ENCODE data around the gene NUP214.
A peak's percentile ranks its signal among the peaks of the same experiment; 100 is the strongest.
"Not testable (repeated sequence)": the region's sequence is repeated elsewhere in the genome, so short reads cannot be mapped to it uniquely, and the experiment has no call there.

The NUP214 gene

GRCh38 chr9:131264231-131264630, 138.8 kb downstream of the NUP214 start:
- no peak for DNase-seq

- peak; percentile 65 for DNase-seq
Measured at GRCh38 chr9:131266266-131267229, 141.2 kb downstream of the NUP214 start.

GRCh38 chr9:131270171-131271015, 145.0 kb downstream of the NUP214 start:
- no peak for DNase-seq

- DNase-seq = not testable (repeated sequence)
Measured at GRCh38 chr9:131271016-131271273, 145.6 kb downstream of the NUP214 start.

DNA sequence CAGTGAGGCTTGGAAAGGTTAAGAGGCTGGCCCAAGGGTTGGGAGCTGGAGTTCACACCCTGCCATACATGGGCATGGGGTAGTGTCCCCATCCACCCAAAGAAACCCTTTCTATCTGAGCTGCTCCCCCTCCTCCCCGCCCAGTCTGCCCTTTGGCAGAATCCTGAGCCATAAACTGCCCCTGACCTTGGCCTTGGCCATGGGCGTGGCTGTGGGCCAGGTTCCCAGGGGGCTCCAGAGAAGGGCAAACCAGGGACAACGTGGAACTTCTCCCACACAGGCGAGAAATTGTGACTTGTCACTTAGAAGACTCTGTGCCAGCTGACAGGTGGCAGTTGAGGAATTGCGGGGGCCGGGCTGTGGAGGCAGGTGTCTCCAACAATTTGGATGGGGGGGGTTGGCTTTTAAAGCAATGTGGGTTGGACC, 146.1 kb downstream of the NUP214 start:
- DNase-seq = no peak

GRCh38 chr9:131272212-131272611, 146.8 kb downstream of the NUP214 start:
- DNase-seq = no peak

DNA sequence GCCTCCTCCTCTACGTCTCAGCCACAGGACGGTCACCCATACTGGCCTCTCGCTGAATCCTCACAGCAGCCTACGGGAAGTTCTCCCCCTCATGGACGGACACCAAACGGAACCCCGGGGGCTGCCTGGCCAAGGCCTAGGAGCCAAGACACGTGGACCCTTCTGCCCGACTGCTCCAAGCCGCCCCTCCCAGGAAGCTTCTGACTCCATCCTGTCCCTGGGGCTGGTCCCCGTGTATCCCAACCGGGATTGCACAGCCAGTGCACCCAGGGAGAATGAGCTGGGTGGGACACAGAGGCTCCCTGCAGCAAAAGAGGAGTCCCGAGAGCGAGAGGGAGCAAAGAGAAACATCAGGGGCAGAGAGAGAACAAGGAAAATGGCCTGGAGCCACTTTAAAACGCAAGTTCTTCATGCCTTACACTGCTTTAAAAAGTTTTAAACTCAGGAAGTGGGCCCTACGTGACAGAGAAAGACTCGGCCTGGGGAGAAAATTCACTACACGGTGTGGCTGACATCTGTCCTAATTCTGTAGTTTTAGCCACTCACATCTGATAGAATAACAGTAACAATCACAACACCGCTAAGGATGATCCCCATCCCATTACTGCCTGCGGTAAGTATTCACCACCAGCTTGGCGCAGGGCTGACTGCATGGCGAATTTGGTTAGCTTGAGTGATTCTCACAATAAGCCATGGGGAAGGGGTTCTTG, 147.9 kb downstream of the NUP214 start:
- DNase-seq = no peak

GRCh38 chr9:131273856-131274673, 148.7 kb downstream of the NUP214 start:
- no peak for DNase-seq

- DNase-seq = no peak
Measured at GRCh38 chr9:131274674-131275331, 149.4 kb downstream of the NUP214 start.

DNA sequence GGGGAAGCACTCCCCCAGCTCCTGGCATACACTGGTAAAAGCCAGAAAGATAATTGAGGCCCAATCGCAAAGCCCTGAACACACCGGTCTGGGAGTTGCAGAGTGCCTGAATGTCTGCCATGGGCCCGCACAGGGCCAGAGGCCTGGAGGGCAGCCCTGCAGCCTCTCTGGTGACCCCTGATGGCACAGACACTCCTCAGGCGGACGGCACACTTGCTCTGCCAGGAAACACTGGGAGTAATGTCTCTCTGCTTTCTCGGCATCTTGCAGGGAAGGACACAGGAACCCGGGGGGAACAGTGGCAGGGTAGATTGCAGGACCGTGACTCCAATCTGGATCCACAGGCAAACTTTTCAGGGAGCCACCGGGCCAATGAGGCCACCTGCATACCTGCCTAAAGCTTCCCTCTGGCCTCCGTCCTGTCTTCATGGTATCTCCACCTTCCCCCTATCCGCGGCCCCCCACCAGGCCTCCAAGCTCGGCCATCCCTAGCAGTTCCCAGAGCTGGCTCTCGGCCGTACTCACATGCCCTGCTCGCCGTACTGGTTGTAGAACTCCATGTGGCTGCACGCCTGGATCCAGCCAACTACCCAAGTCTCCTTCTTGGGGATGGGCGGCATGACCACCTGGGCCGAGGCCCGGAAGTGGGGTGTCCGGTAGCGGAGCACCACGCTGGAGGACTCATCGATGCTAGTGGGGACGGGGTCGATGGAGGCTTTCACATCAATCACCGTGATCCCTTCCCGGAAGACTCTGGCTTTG, 150.1 kb downstream of the NUP214 start:
- no peak for DNase-seq

DNA sequence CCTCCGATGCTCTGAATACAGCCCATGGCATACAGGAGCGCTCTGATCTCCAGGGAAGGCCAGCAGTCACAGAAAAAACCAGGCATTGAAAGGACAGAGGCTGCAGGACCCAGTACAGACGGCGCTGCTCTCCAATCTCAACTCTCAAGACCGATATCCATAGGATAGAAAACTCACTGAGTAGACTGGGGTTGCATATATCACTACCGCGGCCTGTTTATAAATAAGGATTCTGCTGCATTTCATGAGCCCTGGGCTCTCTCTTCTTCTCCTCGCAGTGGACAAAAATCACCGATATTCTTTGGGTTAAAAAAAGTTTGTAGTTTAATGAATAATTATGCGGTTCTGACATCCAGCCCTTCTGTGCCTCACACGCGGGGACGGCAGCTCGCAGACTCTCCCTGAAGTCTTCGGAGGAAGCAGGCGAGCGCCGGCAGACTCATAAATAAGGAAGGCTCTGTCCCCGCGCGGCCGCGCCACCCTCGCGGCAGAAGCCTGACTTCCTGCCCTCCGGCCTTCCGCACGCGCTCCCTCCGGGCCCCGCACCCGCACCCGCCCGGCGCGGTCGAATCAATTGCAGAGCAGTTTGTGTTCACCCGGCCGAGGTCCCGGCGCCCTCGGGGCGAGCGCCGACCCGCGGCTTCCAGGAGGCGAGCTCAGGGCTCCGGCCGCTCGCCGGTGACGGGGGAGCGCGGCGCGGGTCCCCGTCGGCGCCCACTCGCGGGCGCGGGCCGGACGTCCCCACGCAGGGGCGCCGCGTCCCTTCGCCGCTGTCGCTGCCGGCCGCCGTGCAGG, 150.9 kb downstream of the NUP214 start, which contains the start of gene FAM78A:
FAM78A (minus strand) TSS at position 417 of the 795 bp plus-strand sequence; CDS start at position 86, 331 bp downstream.
- DNase-seq = peak; percentile 52

- DNase-seq = peak; percentile 26
Measured at GRCh38 chr9:131276891-131277286, 151.5 kb downstream of the NUP214 start.

GRCh38 chr9:131277287-131277909, 152.0 kb downstream of the NUP214 start:
- no peak for DNase-seq

- peak; percentile 78 for DNase-seq
Measured at GRCh38 chr9:131277910-131278701, 152.7 kb downstream of the NUP214 start.

- DNase-seq = no peak
Measured at GRCh38 chr9:131278702-131279111, 153.3 kb downstream of the NUP214 start.

DNA sequence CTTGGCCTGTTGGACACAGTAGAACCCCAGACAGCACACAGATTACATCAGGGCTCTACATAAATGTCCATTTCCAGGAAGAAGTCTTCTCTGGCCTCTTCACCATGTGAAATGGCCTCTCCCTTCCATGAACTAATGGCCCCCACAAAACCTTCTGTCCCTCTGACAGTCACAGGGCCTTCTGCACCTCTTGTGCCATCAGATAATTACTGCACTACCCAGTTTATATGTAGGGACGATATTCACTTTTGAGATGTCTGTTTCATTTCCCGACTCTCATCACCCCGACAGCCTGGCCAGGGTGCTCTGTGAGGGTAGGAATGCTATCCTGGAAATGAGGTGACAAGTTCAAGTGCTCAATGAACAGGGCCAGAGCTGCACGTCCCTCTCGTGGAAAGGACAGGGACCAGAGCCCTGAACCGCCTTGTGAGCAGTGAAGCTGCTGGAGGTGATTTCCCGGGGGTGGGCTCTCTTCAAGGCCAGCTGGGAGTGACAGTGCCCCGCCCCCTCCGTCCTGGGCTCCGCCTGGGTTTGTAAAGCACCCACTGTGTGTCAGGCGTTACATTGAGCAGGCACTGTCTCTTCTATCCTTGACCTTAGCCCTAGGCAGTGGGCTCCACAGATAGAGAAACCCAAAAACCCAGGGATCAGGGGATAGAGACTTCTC, 153.9 kb downstream of the NUP214 start:
- no peak for DNase-seq

- no peak for DNase-seq
Measured at GRCh38 chr9:131279863-131280570, 154.6 kb downstream of the NUP214 start.

Measured in stimulated activated CD4-positive, alpha-beta T cell treated with anti-CD3 and anti-CD28 coated beads, Interleukin-1b, Interleukin-23, amount 100 ng/mL, for 48 hours (primary cell).